NCI-H460 (cell line): ENCODE results near the gene ZNF577. TPM values are rescaled to one million over a fixed set of nuclear protein-coding genes. Genes with fewer than 3 reads are reported as not detected.

Experiments
- DNase-seq: peaks from one replicate; pipeline ENCODE4 v3.0.0-alpha.2; 2016; ENCODE audit warnings: low read depth; ENCODE audit errors: extremely low read depth
- total RNA-seq: library from RNA; depleted of rRNA; stranded (reverse); fragments of >200 nt; shearing (Covaris generic); gene quantifications from 2 replicates; pipeline ENCODE4 v1.2.3, GENCODE V29; 2014; rRNA removed

Gene ZNF577
- total RNA-seq, 1 experiment from 2014 or later, result 1.0 TPM

DNA sequence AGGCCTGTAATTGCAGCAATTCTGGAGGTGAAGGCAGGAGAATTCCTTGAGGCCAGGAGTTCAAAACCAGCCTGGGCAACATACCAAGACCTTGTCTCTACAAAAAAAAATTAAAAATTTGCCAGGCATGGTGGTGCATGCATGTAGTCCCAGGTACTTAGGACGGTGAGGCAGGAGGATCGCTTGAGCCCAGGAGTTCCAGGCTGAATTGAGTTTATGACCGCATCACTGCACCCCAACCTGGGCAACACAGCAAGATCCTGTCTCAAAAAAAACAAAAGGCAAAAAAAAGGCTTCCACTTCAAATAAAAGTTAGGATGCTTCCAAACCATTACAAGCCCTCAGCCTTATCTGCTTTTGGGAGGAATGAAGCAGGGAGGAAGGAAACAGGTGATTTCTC, 5.2 kb downstream of the ZNF577 start:
- no peak for DNase-seq

DNA sequence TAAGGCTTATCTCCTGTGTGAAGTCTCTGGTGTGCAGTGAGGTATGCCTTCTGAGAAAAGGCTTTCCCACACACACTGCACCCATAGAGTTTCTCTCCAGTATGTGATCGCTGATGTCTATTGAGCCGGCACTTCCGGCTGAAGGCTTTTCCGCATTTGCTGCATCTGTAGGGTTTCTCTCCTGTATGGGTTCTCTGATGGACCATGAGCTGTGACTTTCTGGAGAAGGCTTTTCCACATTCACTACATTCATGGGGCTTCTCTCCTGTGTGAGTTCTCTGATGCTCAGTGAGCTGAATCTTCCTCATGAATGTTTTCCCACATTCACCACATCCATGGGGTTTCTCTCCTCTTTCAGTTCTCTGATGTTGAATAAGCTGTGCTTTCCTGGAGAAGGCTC, 14.7 kb downstream of the ZNF577 start:
- no peak for DNase-seq

DNA sequence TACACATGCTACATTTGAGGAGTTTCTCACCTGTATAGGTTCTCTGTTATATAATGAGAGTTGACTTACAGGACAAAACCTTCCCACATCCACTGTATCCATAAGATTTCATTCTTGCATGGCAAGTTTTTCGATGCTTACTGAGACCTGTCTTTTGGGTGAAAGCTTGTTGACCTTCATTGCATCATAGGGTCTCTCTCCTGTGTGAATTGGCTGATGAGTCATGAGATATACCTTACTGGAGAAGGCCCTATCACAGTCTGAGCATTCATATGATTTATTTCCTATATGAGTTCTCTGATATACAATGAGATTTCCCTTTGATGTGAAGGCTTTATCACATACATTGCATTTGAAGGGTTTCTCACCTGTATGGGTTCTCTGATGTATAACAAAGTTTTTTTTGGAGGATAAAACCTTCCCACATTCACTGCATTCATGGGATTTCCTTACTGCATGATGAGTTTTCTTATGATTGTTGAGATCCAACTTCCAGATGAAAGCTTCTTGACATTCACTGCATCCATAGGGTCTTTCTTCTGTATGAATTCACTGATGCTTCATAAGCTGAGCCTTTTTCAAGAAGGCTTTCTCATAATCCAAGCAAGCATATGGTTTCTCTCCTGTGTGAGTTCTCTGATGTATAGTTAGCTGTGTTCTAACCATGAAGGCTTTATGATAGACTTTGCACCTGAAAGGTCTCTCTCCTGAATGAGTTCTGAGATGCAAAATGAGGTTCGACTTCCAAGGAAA, 25.7 kb downstream of the ZNF577 start:
- DNase-seq, result no peak

DNA sequence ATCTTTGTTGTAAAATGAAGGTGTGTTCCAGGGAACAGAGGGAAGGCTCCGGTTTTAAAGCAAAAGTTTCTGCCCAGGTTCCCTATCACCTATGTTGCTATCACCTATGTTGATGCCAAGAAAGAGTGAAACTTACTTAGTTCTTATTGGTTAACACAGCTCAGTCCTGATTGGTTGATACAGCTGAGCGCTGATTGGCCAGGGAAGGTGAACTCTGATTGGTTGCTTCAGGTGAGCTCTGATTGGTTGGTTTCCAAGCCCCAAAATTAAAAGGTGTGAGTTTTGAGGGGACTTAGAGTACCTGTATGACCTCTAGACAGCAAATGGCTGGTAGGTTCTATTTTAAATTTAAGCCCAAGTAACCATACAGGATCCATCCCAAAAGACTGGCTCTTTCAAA, 50.6 kb downstream of the ZNF577 start:
- no peak for DNase-seq

DNA sequence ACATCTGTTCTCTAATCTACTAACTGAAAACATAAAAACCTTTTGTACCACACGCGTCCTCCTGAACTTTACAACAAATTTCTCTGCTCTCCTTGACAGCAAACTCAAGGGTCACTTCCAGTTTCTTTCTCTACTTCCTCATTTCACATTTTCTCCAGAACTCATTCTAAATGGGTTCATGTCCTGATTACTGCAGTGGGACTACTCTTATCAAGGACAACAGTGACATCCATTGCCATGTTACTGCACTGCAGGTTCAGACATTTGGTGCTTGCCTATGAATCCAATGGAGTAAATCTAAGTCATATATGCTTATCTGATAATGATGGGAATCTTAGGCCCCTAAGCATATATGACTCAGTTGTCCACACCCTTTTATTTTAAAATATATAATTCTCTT, 57.5 kb downstream of the ZNF577 start:
- no peak for DNase-seq

DNA sequence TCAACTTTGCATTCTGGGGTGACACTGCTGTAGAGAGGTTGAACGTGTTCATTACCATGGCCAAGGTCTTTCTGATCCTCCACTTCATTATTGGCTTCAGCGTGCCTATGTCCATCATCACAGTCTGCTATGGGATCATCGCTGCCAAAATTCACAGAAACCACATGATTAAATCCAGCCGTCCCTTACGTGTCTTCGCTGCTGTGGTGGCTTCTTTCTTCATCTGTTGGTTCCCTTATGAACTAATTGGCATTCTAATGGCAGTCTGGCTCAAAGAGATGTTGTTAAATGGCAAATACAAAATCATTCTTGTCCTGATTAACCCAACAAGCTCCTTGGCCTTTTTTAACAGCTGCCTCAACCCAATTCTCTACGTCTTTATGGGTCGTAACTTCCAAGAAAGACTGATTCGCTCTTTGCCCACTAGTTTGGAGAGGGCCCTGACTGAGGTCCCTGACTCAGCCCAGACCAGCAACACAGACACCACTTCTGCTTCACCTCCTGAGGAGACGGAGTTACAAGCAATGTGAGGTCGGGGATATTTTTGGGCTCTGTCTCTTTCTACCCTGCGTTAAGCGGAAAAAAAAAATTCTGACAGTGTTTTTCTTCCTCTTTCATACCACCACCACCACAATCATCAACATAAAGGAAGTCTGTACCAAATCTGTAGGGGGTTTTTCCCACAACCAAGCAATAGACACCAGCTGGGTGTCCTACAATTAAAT, 63.3 kb downstream of the ZNF577 start:
- no peak for DNase-seq

DNA sequence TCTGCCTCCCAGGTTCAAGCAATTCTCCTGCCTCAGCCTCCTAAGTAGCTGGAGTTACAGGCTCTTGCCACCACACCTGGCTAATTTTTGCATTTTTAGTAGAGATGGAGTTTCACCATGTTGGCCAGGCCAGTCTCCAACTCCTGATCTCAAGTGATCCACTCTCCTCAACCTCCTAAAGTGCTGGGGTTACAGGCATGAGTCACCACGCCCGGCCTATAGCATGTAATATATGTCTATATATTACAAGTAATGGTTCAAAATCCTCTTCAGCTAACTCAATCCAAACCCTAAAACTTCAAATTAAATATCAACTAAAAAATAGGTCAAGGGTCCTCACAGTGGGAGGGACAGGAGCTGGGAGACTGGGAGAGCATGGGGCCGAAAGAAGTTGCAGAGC, 64.8 kb downstream of the ZNF577 start:
- DNase-seq, result no peak

DNA sequence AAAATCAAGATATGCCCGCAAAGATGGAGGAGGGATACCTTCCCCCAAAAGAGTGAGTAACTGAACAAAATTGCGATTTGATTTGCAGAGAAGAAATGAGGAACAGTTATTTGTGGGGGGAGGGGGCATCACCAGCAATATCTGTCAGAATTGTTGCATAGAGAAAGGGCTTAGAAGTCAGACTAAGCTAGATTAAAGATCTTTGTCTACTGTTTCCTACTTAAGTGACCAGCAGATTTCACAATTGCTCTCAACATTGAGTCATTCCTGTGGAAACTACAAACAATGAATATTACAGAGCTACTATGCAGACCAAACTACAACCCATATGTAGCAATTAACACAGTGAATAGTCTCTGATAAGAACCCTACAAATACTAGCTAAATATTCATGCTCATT, 65.4 kb downstream of the ZNF577 start:
- DNase-seq, result no peak

DNA sequence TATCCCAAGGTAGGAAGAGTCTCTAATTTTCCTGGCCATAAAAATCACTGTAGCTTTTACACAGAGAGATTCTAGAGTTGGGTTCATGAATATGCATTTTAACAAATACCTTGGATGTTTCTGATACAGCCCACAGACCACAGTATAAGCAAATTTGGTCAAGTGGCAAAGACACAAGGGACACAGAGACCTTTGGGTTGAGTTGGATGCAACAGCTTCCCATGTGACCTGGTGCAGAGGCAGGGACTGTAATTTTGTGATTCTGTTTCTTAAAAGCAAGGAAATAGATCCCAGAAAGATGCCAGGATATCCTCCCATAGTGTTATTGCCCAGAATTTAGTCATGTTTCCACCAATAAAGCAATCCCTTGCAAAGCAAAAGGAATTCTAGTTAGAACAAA, 65.8 kb downstream of the ZNF577 start:
- DNase-seq, result no peak

DNA sequence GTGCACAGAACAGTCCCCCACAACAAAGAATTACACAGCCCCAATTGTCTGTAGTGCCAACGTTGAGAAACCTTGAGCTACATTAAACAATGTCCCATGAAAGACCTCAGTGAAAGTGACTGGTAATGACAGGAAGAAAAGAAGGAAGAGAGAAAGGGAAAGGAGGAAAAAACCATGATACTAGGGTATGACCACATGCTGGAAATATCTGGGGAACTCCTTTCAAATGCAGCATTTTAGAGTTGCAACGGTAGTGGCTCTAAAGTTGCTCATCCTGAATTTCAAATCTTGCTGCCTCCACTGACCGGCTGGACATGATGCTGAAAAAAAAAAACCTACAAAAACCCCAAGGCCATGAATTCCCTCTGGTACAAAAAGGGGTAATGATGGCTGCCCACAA, 66.3 kb downstream of the ZNF577 start:
- DNase-seq, result no peak

Other genes with a start within 250 kb of the ZNF577 start
- not detected in 2 replicates for gene SIGLEC14, start 241.1 kb downstream of the ZNF577 start, total RNA-seq
- 3.5 and 4.7 TPM in 2 replicates for gene SPACA6, start 194.6 kb downstream of the ZNF577 start, total RNA-seq
- gene HAS1, start 164.0 kb downstream of the ZNF577 start, total RNA-seq, result not detected in 2 replicates
- gene FPR1, start 136.1 kb downstream of the ZNF577 start, total RNA-seq, result not detected in 2 replicates
- gene FPR2, start 126.8 kb downstream of the ZNF577 start, total RNA-seq, result not detected in 2 replicates
- gene FPR3, start 92.8 kb downstream of the ZNF577 start, total RNA-seq, result not detected in 2 replicates
- 0.49 and 1.3 TPM in 2 replicates for gene ZNF649, start 17.1 kb upstream of the ZNF577 start, total RNA-seq
- gene ZNF613, start 39.5 kb upstream of the ZNF577 start, total RNA-seq, result 5.7 and 6.3 TPM in 2 replicates
- gene ZNF350, start 98.9 kb upstream of the ZNF577 start, total RNA-seq, result 5.7 and 7.0 TPM in 2 replicates
- gene ZNF615, start 120.3 kb upstream of the ZNF577 start, total RNA-seq, result 7.3 and 7.9 TPM in 2 replicates
- gene ZNF614, start 140.4 kb upstream of the ZNF577 start, total RNA-seq, result 10.9 and 14.4 TPM in 2 replicates
- gene ZNF432, start 160.9 kb upstream of the ZNF577 start, total RNA-seq, result 4.6 and 6.3 TPM in 2 replicates
- 8.8 and 9.9 TPM in 2 replicates for gene ZNF841, start 207.8 kb upstream of the ZNF577 start, total RNA-seq